Neutrophil (primary cell): ENCODE measurements around the gene HMCN2.

Experiments
- H3K27ac ChIP-seq: fragments of 200-600 bp; sonication (generic); 2 replicates; pipeline ENCODE4 v1.5.1; 2016; ENCODE audit warnings: mild to moderate bottlenecking, moderate library complexity
- H3K27me3 ChIP-seq: fragments of 200-600 bp; sonication (generic); 2 replicates; pipeline ENCODE4 v1.6.0; 2016; ENCODE audit warnings: mild to moderate bottlenecking
- H3K36me3 ChIP-seq: fragments of 200-600 bp; sonication (generic); 2 replicates; pipeline ENCODE4 v1.5.1; 2017
- H3K4me1 ChIP-seq, 2 experiments: fragments of 200-600 bp in 1 of 2; sonication (generic) in 1 of 2; 1 replicate in 1 of 2; 2 replicates in 1 of 2; pipeline versions ENCODE4 v1.5.1 to v1.6.1; 2013 to 2016; ENCODE audit warnings: low read depth in 1 of 2, low read length in 1 of 2, mild to moderate bottlenecking in 1 of 2, moderate library complexity in 1 of 2; ENCODE audit not compliant: control insufficient read depth in 1 of 2, insufficient read depth in 1 of 2
- H3K4me3 ChIP-seq, 2 experiments: fragments of 200-600 bp in 1 of 2; sonication (generic) in 1 of 2; 1 replicate in 1 of 2; 2 replicates in 1 of 2; pipeline ENCODE4 v1.5.1; 2013 to 2016; ENCODE audit warnings: low read depth in 1 of 2, low read length in 1 of 2, mild to moderate bottlenecking in 1 of 2, moderate library complexity in 1 of 2
- H3K9me3 ChIP-seq: fragments of 200-600 bp; sonication (generic); 2 replicates; pipeline ENCODE4 v1.5.1; 2016
- TF ChIP-seq, protein P1 (sequence below): fragments of 200-600 bp; sonication (generic); IDR thresholded peaks from 2 replicates; pipeline ENCODE4 v1.5.1; 2016; ENCODE audit warnings: antibody characterized with exemption

Gene HMCN2

GRCh38 chr9:130230631-130231030 is 34.9 kb upstream of the HMCN2 start:
- H3K27me3 ChIP-seq = no peaks in the 10 kb centered on the region
- H3K4me1 ChIP-seq = no peaks in the 10 kb centered on the region
- no peaks in the 10 kb centered on the region for H3K9me3 ChIP-seq
- H3K36me3 ChIP-seq = no peaks in the 10 kb centered on the region
- no peak overlapping the region for H3K27ac ChIP-seq
- TF ChIP-seq, protein P1, sequence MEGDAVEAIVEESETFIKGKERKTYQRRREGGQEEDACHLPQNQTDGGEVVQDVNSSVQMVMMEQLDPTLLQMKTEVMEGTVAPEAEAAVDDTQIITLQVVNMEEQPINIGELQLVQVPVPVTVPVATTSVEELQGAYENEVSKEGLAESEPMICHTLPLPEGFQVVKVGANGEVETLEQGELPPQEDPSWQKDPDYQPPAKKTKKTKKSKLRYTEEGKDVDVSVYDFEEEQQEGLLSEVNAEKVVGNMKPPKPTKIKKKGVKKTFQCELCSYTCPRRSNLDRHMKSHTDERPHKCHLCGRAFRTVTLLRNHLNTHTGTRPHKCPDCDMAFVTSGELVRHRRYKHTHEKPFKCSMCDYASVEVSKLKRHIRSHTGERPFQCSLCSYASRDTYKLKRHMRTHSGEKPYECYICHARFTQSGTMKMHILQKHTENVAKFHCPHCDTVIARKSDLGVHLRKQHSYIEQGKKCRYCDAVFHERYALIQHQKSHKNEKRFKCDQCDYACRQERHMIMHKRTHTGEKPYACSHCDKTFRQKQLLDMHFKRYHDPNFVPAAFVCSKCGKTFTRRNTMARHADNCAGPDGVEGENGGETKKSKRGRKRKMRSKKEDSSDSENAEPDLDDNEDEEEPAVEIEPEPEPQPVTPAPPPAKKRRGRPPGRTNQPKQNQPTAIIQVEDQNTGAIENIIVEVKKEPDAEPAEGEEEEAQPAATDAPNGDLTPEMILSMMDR = no peak
- H3K4me3 ChIP-seq = no peak overlapping the region

- H3K27ac ChIP-seq = no peak overlapping the region
- no peak overlapping the region for H3K4me3 ChIP-seq
- H3K4me1 ChIP-seq = peaks cover 0 to 5% of the 10 kb centered on the region in 2 experiments
- H3K27me3 ChIP-seq = no peaks in the 10 kb centered on the region
- H3K9me3 ChIP-seq = no peaks in the 10 kb centered on the region
- H3K36me3 ChIP-seq = no peaks in the 10 kb centered on the region
- TF ChIP-seq, protein P1 = no peak
Observed at GRCh38 chr9:130232899-130233586, 32.5 kb upstream of the HMCN2 start.

GRCh38 chr9:130233587-130233945 is 32.0 kb upstream of the HMCN2 start:
- Histone ChIP-seq H3K4me1 (peaks cover 0 to 5% of the 10 kb centered on the region in 2 experiments), H3K36me3 (no peaks in the 10 kb centered on the region), H3K27ac (no peak overlapping the region), H3K27me3 (no peaks in the 10 kb centered on the region), H3K9me3 (no peaks in the 10 kb centered on the region), H3K4me3 (no peak overlapping the region)
- TF ChIP-seq, protein P1 = no peak

GRCh38 chr9:130234340-130235260 is 31.0 kb upstream of the HMCN2 start:
- peaks cover 0 to 5% of the 10 kb centered on the region in 2 experiments for H3K4me1 ChIP-seq
- H3K27ac ChIP-seq = no peak overlapping the region
- H3K36me3 ChIP-seq = no peaks in the 10 kb centered on the region
- no peaks in the 10 kb centered on the region for H3K27me3 ChIP-seq
- H3K9me3 ChIP-seq = no peaks in the 10 kb centered on the region
- no peak overlapping the region for H3K4me3 ChIP-seq
- TF ChIP-seq, protein P1 = no peak

- Histone ChIP-seq H3K4me1 (peaks cover 0 to 5% of the 10 kb centered on the region in 2 experiments), H3K4me3 (no peak overlapping the region), H3K27ac (no peak overlapping the region), H3K9me3 (no peaks in the 10 kb centered on the region), H3K27me3 (no peaks in the 10 kb centered on the region), H3K36me3 (no peaks in the 10 kb centered on the region)
- TF ChIP-seq, protein P1 = peak; percentile 96
Observed at GRCh38 chr9:130235558-130236435, 29.8 kb upstream of the HMCN2 start.
